Hematopoietic multipotent progenitor cell (in vitro differentiated cells): ENCODE data around the gene ASTN2. TPM values are rescaled to one million over a fixed set of nuclear protein-coding genes. Genes with fewer than 3 reads are reported as not detected.

Source experiments
- DNase-seq, 3 donors: peaks; one replicate each; pipeline ENCODE4 v3.0.0-alpha.2; 2011 to 2015; ENCODE audit warnings: low read depth in 2 of 3, low spot score in 2 of 3
- total RNA-seq: library from RNA; depleted of rRNA; stranded (reverse); fragments of >200 nt; gene quantifications from one replicate; pipeline ENCODE4 v1.2.3, GENCODE V29; 2012

ASTN2 gene
- total RNA-seq, 1 donor: 1.3 TPM

DNA sequence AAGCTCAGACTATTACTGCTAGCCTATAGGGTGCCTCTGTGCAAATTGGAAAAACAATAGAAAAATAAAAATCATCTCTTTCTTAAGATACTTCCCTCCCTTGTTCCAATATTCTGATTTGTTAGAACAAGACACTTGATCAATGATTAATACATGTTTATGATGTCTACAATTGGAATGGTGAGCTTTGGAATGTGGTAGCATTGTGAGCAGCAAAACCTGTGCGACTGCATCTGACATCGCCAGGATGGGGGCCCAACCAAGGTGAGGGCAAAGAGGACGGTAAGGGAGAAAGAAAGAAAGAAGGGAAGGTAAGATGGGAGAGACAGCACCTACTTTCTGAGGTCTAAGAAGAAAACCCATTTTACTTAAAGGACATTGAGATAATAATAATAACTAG lies 910.8 kb downstream of the ASTN2 start:
- no peak for DNase-seq

DNA sequence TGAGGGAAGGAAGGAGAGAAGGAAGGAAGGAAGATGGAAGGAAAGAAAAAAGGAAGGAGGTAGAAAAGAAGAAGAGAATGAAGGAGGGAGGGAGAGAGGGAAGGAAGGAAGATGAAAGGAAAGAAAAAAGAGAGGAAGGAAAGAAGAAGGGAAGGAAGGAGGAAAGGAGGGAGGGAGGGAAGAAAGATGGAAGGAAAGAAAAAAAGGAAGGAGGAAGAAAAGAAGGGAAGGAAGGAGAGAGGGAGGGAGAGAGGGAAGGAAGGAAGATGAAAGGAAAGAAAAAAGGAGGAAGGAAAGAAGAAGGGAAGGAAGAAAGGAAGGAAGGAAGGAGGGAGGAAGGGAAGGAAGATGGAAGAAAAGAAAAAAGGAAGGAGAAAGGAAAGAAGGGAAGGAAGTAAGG lies 912.1 kb downstream of the ASTN2 start:
- no peak for DNase-seq

DNA sequence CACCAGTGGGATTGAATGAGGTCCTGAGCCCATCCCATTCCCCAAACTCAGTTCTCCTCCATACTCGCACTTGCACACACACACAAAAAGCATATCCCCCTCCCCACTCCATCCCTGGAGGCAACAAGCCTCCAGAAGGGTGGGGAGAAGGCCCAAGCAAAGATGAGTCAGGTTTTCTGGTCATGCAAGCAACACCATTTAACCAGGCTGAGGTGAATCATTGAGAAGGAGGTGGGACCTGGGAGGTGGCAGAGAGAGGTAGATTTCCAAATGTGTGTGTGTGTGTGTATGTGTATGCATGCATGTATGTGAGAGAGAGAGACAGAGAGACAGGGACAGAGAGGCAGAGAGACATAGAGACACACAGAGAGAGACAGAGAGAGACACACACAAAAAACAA lies 913.0 kb downstream of the ASTN2 start:
- DNase-seq: no peak

DNA sequence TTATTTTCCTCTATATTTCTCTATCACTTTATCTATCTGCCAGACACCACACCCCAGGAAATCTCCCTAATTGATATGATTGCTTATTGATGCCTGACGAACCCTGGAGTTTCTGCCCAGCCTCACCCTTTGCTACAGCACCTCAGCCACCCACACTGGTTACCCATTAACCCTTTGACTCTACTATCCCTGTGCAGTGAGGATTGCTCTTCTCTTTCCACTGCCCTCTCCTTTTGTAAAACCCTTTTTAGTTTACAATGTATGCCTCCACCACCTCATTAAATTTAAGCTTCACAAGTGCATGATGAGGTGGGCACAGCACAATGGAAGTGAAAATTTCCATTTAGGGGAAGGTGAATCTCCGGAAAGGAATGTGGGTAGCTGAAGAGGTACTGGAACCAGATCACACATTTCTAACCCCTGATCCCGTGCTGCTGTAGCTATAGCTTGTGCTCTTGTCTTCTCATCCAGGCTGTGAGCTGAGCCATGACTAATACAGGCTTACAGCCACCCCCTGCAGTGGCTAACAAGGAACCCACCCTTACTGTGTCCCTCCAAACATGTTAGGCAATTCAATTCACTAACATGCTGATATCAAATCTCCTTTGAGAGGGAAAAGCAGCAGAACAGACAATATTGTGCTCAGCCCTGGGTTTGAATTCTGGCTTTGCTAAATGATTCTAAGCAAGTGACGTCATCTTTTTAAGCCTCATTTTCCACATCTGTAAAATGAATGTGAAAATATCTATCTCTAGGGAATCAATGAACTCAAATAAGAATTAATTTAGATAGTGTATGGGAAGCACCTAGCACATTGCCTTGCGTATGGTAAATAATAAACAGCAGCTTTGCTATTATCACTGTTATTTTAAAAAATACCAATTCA lies 914.6 kb downstream of the ASTN2 start:
- no peak for DNase-seq

DNA sequence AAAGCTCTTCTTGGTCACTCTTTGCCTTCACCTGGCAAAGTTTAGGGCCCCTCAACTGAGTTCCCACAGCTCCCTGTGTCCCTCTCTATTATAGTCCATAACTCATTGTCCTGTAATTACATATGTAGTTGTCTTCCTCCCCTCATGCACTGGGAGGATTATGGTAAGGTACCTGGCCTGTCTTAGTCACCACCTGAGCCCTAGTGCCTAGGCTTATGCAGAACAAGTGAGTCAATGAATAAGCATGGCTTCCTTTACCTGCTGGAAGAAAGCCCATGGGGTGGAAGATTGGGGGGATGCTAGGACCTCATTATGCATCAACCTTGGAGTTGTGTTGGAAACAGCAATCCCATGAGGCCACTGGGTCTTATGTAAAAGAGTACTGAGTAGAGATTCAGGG lies 915.4 kb downstream of the ASTN2 start:
- no peak for DNase-seq

DNA sequence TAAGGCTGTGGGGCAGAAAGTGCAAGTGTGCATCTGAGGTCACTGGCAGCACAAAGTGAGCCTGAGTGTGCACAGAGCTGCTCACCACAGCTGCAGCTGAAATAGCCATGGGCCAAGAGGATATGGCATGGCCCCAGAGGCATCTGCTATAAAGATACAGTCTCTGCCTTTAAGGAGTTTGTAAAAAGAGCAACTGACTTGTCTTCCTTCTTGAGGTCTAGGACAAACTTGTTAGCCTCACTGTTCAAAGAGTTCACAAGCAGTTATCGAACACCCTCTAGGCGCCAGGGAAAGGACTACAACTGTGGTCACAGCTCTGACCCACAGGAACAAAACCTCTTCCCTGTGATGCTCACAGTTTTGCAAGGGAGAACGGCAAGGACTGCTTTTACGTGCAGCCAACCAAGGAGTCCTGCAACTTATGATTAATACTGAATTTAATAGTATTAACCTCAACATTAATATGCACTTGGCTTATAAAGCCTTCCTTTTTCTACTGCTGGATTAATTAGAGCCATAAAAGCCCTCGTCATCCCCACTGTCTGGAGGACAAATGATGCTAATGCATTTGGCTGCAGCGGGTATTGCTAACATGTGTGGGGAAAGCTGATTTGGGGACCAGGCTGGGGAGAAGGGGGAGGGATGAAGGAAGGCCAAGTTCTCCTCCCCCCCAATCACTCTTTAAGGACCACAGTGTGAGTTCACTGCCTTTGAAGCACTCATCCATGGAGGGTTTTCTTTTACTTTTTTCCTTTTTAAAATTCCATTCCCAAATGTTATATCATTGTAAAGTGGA lies 917.6 kb downstream of the ASTN2 start:
- no peak for DNase-seq

DNA sequence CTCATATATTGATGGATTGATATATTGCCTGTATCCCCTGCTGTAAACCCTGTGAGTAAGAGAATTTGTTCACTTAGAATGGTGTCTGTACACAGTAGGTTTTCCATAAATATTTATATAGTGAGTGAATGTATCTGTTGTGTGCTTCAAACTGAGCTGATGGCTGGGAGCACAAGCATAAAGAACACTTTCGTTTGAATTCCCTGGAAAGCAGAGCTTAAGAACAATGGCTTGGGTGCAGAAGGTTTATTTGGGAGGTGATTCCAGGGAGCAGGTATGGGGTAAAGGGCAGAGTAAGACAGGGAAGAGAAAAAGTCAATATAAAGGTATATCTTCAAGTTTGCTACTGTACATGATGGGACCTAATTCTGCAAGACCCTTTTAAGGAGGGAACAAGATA lies 918.7 kb downstream of the ASTN2 start:
- DNase-seq: no peak

DNA sequence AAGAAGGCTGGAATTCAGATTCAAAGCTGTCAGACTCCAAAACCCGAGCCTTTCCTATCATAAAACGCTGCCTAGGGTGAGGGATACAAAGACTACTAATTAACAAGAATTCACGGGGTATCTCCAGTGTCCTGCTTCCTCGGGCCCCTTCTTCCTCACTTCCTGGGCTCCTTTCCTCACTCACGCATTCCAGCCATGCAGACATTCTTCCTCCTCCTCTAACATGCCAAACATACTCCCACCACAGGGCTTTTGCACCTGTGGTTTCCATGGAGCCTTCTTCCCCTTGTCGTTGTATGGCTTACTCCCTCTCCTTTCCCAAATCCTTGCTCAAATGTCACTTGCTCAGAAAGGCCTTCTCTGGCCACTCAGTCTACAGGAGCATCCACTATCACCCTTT lies 919.1 kb downstream of the ASTN2 start:
- no peak for DNase-seq

DNA sequence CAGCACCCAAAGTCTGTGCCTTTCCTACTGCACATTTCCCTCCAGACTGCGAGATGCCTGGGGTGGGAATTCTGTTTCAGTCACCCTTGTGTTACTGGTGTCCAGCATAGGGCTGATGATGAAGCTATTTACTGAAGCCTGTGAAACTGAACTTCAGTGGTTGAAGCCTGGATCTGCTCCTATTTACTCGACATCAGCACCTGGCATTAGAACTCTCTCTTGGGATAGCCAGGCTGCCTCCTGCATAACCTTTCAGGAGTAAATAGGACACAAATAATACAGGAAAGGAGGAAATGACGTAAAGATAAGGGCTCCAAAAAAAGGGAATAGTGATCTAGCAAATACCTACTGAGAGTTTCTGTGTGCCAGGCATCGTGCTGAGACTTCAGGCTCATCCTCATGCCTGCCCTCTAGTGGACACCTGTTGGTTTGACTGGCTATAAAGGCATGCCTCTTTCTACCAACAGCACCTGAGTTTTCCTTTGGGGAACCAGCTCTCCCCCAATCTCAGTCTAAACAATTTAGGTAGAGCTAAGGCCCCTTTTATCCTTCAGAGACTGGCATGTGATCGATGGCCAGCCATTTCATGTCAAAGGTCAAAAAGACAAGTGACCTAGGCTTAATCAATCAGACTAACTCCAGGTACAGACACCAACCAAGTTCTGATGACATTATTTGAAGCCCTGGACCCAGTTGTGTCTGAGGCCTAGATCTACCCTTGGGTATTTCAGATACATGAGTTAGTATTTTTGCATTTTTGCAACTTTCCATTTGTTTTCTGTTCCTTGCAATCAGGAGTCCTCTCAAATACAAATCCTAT lies 919.8 kb downstream of the ASTN2 start:
- DNase-seq: peak; percentile 0 to 35 (median 17)

DNA sequence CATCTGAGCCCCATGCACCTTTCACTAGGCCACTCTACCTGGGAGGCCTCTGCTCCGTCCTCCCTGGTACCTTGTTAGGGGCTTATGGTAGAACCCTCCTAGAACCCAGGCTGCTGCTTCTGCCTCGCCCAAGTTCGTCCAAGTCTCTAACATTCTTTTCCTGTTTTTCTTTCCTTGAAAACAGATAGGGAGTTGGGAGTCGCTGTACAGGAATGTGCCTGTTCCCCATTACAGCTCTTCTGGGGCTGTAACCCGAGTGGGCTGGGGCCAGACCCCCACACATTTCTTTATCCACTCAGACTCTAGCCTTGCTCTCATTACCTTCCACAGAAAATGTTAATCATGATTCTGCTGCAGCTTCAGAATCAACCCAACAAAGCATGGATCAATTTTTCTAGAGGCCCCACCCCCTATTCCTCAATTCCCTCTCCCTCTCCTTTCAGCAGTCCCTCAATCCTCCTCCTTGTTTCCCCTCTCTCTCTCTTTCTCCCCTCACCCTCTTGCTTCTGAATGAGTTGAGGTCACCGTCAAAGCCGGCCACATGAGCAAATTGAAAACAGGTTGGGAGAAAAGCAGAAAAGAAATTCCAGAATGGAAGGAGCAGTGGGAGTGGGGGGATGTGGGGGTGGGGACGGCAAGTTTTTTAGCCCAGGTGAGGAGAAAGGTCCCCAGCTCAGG lies 921.5 kb downstream of the ASTN2 start:
- no peak for DNase-seq

DNA sequence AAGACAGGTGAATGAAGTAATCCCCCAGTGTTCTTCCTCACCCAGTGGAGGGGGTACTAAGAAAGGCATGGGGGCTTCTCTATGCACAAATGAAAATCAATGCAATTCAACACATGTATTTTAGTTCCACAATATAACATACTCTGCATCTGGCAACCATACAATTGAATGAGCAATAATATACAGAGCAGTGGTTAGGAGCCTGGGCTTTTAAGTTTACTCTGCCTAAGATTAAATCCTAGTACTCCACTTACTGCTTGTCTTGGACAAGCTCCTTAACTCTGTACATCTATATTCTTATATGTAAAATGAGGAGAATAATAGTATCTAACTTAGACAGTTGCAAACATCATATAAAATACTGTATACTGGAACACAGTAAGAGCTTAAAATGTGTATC lies 923.2 kb downstream of the ASTN2 start:
- DNase-seq: no peak

DNA sequence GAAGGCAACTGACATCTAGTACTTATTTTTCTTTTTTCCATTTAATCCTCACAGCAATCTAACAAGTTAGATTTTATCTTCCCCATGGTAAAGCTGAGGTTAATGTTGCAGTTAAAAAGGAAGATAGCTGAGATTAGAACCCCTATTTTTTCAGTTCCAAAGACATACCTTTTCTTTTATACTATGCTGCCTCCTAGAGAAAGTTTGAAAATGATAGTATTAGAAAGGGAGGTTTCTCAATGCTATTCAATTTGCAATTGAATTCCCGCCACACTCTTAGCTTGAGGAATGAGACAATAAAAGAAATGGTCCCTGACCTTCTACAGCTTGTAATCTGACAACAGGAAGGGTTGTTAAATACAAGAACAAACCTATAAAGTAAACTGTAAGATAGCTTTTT lies 923.6 kb downstream of the ASTN2 start:
- DNase-seq: peak in 1 of 3 donors; percentile 31

DNA sequence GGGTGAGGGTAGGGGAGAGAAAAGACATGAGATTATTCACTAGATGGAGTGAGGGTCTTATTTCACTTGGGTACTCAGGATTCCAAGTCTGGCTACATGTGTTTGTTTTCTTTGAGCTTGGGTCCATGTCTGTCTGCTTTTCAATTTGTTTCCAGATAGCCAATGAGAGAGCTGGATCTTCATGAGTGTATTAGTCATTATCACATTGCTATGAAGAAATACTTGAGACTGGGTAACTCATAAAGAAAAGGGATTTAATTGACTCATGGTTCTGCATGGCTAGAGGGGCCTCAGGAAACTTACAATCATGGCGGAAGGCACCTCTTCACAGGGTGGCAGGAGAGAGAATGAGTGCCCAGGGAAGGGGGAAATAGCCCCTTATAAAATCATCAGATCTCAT lies 924.5 kb downstream of the ASTN2 start:
- no peak for DNase-seq

DNA sequence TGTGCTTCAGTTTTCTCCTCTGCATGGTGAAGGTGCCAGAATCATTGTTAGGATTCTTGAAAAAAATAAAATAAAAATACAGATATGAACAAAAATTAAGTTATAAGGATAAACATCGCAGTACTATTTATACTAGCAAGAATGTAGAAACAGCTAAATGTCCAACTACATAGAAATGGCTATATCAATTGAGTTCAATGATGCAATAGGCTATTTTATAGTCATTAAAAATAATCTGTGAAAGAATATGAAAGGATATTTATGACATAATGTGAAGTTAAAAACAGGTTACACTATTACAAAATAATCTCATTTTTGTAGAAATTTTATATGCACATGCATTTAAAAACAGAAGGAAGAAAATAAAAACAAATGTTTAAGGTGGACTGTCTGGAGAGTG lies 926.5 kb downstream of the ASTN2 start:
- no peak for DNase-seq

DNA sequence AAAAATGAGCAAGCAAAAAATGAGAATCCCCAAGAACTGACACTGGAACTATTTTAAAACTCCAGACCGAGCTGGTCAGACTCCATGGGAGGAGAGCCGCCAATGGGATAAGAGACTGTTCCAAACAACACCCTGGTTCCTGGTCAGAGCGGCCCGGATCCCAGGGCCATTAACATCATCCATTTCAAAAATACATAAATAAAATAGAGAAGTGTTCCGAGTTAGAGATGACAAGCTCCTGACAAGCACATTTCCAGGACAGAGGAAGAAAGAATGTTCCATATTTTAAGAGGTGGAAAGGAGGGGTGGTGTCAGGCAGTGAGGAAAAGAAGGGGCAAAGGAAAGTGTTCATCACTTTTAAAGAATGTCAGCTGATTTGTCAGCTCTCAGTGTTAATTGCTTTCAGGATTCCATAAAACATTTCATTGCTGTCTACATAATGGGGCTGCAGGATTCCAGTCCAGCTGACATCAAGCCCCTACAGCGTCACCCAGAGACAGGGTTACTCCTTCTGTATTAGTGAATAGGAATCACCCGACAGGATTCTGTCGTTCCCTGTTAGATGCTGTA lies 930.3 kb downstream of the ASTN2 start:
- no peak for DNase-seq

DNA sequence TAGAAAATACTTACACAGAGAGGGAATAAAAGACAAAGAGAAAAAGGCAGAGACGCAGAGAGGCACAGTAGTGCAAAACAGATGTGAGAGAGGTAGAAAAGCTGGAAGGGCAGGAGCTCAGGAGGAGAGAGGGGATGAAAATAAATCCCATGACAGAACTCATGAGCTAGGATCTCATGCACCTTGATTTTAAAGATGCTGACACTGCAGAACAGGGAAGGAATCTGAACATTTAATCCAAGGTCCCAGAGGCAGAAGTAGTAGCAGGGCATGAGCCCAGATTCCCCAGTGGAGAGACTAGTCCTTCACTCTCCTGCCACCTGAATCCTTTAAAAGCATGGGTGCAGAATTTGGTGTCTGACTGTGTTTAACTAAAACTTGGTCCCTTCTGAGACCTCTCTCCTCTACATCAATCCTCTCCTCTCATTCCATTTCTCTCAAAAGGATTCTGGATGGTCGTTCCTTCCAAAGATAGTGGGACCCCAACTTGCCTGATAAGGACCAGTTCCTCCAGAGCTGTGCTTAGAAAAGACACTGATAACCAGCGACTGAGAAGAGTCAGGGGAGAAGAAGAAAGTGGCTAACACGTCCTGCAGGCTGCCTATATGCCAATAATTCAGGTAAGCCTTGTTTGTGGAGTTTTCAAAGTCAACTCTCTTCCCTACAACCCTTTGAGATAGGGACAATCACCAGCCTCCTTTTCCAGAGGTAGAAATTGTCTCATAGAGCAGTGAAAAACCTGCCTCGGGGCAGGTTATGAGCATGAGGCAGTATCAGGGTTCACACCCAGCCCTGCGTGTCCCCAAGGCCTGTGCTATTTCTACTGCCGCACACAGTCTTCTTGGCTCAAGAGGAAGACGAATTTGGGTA lies 931.0 kb downstream of the ASTN2 start:
- DNase-seq: no peak

DNA sequence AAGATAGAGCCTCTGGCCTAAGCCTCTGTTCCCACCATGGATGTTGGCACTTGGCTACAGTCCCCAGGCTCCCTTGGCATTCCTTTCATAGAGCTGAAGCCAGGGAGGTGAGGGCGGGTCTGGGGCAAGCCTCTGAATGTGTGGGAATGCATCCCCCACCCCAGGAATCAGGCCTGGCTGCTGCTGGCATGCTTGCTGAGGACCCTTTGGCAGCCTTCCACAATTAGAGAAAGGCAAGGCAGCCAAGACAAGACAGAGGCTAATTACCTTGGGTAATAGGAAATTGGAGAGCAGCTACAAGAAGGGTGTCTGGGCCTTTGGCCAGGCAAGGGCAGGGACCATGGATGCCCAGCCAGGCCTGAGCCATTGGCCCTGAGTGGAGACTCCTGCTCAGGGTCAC lies 932.1 kb downstream of the ASTN2 start:
- no peak for DNase-seq

DNA sequence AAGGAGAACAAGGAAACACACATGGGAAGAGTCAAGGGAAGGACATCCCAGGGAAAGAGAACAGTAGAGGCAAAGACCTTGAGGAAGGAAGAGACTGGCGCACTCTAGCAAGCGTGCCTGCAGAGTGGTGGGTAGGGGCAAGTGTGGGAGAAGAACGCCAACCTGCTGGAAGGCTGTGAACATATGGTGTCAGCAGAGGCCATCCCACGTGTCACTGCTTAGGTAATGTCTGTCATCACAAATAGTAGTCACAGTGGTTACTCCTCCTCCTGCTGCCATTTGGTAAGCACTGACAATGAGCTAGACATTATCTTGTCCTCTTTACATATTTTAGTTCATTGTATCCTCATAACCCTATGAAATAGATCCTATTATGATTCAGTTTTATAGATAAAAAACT lies 934.2 kb downstream of the ASTN2 start:
- no peak for DNase-seq

DNA sequence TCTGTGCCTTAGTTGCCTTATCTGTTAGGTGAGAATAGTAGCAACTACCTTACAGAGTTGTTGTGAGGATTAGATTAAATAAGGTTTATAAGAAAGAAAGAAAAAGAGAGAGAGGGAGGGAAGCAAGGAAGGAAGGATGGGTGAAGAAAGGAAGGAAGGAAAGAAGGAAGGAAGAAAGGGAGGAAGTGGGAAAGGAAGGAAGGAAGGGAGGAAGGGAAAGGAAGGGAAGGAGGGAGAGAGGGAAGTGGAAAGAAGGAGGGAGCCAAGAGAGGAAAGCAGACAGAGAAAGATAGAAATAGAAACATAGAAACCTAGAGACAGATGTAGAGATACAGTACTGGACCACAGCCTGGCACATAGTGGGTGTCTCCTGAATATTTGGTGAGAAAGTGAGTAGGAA lies 934.9 kb downstream of the ASTN2 start:
- DNase-seq: no peak
